ENCODE measurements around the gene RIN3.

RIN3 gene

DNA sequence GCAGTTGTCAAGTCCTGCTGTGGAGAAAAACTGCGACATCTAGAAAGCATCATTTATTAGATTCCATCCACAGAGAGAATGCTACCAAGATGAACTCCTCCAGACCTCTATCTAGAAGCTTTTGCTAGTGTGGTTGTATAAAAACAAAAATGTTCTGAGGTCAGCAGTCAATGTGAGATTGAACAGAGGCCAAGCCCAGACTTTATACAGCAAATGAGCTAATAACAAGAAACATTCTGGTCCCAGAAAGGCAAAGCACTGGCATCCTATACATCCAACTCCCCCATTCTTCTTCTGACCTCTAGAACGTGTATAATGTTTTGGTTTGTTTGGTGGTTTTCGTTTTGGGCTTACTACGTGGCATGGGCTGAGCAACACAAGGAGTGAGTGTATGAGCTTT is 26.7 kb upstream of the RIN3 start:
- no peak for DNase-seq

DNA sequence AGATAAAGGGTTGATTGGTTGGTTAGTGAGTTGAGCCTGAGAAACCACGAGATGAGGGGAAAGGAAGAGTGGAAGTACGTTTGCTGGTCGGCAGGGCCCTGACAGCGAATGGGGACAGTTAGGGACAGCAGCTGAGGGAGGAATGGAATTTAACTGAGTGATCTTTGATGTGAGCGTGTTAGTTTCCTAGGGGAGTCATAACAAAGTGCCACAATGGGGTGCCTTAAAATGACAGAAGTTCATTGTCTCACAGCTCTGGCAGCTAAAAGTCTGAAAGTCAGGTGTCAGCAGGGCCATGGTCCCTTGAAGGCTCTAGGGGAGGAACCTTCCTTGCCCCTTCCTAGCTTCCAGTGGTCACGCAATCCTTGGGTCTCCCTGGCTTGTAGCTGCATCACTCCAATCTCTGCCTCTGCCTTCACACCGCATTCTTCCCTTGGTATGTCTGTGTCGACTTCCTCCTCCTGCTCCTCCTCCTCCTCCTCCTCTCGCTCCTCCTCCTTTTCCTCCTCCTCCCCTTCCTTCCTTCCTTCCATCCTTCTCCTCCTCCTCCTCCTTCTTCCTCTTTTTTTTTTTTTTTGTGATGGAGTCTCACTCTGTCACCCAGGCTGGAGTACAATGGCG is 26.0 kb upstream of the RIN3 start:
- DNase-seq = no peak

DNA sequence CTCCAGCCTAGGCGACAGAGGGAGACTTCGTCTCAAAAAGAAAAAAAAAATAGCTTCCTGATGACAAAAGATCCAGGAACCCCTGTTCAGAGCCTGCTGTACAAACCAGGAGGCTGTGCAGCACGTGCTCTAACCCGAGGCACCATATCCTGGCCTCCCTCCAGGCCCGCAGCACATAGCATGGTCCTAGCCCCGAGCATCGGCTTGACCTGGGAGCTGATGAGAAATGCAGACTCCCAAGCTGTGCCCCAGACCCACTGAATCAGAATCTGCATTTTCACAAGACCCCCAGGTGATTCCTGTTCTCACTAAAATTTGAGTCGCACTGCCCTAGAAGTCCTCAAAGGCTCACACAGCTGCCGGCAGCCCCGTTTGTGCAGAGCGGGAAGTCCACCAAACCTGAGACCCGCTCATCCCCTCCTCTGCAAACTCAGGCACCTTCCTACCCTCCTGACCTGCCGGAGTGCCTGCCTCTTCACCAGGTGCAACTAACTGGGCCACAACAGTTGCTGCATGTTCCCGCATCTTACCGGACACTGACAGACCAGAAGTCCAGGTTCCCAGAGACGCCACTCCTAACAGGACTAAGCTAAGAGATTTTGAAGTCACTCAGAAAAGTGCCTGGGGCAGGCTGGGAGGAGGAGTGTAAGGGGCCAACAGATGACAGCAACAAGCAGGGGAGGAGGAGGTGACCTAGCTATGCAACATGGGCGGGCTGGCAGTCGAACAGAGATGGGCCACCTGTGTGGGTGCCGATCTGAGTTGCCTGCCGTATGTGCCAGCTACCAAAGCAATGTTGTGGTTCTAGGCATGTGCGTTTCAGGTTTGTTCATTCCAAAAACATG is 24.0 kb upstream of the RIN3 start:
- DNase-seq = no peak

DNA sequence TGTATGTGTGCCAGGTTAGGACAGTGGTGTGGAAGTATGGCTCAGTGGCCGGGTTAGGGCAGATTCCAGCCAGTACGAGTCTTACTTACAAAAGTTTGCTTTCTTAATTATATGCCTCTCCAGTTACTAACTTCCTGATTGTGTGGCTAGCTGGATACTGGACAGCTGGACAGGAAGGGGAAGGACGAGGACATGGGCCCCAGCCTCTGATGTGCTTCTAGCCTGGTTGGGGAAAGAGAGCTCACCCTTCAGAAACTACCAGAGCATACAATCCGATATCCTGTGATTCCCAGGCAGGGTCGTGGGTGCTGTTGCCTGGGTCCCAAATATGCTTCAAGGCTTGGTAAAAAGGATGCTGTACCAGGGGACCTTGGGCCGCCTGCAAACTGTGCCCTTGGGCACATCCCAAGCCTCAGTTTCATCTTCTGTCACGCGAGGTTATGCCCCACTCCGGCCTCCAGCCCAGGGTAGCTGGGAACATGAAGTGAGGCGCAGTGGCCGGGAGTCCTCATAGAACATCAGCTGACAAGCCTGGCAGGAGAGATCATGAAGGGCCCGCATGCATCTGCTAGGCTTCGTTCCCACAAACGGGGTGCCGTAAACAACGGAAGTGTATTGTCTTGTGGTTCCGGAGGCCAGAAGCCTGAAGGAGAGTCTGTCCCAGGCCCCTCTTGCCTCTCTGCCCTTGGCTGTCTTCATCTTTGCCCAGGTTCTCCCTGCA is 23.2 kb upstream of the RIN3 start:
- no peak for DNase-seq

GRCh38 chr14:92491782-92492181 is 21.8 kb upstream of the RIN3 start:
- no peak for DNase-seq

DNA sequence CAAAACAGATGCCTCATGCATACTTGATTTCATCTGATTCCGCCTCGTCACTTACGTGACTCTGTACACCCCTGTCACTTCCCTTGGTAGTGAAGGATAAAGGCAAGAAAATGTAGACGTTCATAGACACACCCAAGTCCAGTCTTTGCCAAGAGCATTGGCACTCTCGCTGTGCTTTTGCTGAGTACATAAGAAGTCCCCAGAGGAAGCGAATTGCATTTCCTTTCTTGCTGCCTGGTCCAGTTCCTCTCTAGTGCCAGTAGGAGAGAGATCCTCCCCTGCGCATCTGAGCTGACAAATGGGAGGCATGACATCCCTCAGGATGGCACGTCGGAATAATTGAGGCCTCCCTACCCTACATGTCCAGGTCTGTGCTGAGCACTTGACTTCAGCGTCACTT is 21.3 kb upstream of the RIN3 start:
- DNase-seq = no peak

DNA sequence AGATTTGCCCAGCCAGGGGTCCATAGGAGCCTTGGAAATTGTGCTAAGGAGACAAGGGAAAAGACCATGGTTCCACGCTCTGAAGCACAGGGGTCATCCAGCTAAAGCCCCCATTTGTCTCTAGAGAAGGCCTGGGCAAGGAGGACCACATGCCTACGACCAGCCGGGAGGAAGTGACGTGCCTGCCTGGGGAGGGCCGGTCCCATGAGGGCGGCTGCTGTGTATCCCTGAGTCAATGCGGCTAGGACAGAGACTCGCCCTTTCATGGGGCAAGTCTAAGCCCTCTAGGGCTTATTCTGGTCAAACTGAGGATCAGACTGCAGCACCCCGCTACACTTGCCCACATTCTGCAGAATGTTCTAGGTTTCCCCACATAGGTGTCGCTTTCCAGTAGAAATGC is 20.6 kb upstream of the RIN3 start:
- DNase-seq = no peak

DNA sequence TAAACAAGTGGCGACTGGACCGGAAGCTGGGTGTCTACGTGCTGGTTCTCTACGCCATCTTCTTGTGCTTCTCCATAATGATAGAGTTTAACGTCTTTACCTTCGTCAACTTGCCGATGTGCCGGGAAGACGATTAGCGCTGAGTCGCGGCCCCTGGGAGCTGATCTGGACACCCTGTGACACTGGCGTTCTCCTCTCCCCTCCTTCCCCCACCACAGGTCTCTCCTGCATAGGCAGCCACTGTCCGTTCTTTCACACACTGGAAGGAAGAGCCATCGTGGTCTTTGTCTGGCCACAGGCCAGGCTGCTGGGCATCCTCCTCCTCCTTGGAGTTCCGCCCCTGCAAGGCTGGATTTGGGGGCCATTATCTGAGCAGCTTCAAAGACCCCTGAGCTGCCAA is 20.1 kb upstream of the RIN3 start:
- DNase-seq = no peak

- DNase-seq = no peak
These were observed 19.1 kb upstream of the RIN3 start for GRCh38 chr14:92494512-92494911.

- no peak for DNase-seq
These were observed 18.6 kb upstream of the RIN3 start for GRCh38 chr14:92495027-92495426.

GRCh38 chr14:92496191-92496857 is 17.3 kb upstream of the RIN3 start:
- no peak for DNase-seq

GRCh38 chr14:92497391-92497790 is 16.2 kb upstream of the RIN3 start:
- no peak for DNase-seq

GRCh38 chr14:92499234-92499633 is 14.3 kb upstream of the RIN3 start:
- DNase-seq = no peak

GRCh38 chr14:92500491-92500941 is 13.1 kb upstream of the RIN3 start:
- no peak for DNase-seq

GRCh38 chr14:92501891-92502351 is 11.7 kb upstream of the RIN3 start:
- DNase-seq = no peak

GRCh38 chr14:92502541-92503286 is 10.9 kb upstream of the RIN3 start:
- DNase-seq = no peak

- DNase-seq = no peak
These were observed 9.7 kb upstream of the RIN3 start for GRCh38 chr14:92503756-92504491.

DNA sequence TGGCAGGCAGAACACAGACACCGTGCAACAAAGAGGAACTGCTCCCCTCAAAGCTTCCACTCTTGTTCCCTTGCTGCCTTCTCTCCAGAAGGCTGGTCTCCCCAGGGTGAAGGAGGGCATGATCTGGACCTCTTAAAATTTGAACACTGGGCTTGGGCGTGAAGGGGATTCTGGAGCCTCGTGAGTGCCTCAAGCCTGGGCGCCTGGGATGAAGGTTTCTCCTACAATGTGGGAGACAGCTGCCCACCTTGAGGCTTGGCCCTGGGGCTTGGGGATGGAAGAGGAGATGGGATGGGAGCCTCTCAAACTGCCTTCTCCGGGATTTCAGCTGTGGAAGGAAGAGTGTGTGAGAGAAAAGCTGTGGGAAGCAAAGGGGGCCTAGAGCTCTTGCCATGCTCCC is 7.8 kb upstream of the RIN3 start:
- no peak for DNase-seq

DNA sequence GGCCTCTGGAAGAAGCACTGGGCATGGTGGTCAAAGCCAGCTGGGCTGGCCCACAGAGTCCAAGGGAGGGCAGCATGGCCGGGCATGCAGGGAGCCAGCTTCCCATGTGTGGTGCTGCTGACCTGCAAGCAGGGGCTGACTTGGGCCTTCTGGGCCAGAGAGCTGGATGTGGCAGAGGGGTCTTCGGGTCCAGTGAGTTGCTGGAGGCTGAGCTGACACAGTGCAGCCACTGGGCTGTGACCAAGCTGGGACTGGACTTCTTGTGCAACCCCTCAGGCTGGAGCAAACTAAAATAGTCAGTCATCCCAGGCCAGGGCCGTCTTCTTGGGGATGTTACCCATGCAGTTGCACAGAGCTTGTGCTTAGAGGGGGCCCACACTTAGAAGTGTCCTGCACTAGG is 7.3 kb upstream of the RIN3 start:
- no peak for DNase-seq

DNA sequence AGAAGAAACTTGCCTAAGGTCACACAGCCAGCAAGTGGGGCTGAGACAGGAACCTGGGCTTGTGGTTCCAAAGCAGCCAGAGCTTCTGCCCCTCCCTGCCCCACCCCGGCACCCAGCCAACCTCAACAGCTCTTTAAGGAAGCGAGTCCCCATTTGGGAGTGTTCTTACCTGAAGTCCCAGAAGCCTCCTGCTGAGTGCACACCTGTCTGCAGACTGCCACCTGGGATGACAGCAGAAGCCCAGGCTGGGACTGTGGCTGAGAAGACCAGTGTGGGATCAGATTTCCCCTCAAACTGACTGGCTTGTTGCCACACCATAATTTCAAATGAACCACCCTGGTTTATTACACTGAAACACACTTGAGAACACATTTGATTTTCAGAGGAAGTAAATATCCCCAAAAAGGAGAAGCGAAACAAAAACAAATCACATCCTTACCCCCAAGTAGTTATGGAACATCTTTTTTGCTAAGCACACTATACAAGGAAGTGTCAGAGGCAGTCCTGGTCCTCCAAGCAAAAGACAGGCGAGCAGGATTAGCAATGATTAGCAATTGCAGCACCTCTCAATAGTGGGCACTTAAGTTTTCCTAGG is 6.3 kb upstream of the RIN3 start:
- peak; percentile 80 to 89 for DNase-seq

DNA sequence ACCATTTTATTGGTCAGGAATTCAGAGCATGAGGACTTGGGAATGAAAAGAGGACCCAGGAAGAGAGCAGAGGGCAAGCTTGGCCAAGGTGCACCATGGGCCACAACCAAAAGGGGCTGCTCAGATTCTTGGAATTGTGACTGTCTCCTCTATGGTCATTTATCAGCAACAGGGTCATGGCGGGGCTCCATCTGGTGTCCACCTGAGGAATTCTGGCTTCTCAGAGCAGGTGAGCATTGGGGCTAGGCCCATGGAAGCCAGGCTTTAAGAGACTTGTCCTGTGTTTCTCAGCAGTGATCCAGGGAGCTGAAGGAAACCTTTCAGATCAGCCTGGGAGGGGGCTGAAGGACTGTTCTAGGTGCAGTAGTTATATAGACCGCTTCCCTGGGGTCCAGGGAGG is 2.6 kb upstream of the RIN3 start:
- no peak for DNase-seq

Measured in NCI-H187 (cell line).